GM13976 (cell line): Measurements from ENCODE around the gene CPVL.

Experiments used
- DNase-seq: peaks from one replicate; pipeline ENCODE4 v3.0.0; 2012; ENCODE audit warnings: low spot score
- CTCF ChIP-seq: IDR thresholded peaks from 2 replicates; pipeline ENCODE4 v1.5.1; 2012; ENCODE audit warnings: borderline replicate concordance, mild to moderate bottlenecking; ENCODE audit not compliant: insufficient read depth; ENCODE audit errors: extremely low read depth, missing control alignments, control extremely low read depth
- in situ Hi-C: fragments of 300-500 bp; cut with MboI; formaldehyde crosslinking; loops from one replicate; pipeline ENCODE4 v1.12.0; 2022; ENCODE audit warnings: low sequenced_read_pairs, mixed read lengths, inconsistent platforms; ENCODE audit not compliant: unreplicated experiment

Gene CPVL

GRCh38 chr7:29014725-29015124 lies 131.6 kb downstream of the CPVL start:
- no peak for TF ChIP-seq CTCF
- in situ Hi-C loops: no loop called here
- no peak for DNase-seq

- DNase-seq: no peak
- no peak for TF ChIP-seq CTCF
- in situ Hi-C loops: no loop called here
These were observed 132.4 kb downstream of the CPVL start for GRCh38 chr7:29013931-29014330.

- DNase-seq: no peak
- no peak for TF ChIP-seq CTCF
- in situ Hi-C loops: no loop called here
These were observed 133.1 kb downstream of the CPVL start for GRCh38 chr7:29013082-29013695.

GRCh38 chr7:29009947-29010346 lies 136.4 kb downstream of the CPVL start:
- no peak for TF ChIP-seq CTCF
- DNase-seq: no peak
- in situ Hi-C loops: no loop called here

- in situ Hi-C loops: no loop called here
- no peak for TF ChIP-seq CTCF
- DNase-seq: no peak
These were observed 137.7 kb downstream of the CPVL start for GRCh38 chr7:29008590-29008989.

- no peak for DNase-seq
- TF ChIP-seq CTCF: no peak
- in situ Hi-C loops: no loop called here
These were observed 139.2 kb downstream of the CPVL start for GRCh38 chr7:29007127-29007526.
